GM12865 (cell line): ENCODE data around the gene OTULINL.
A peak's percentile ranks its signal among the peaks of the same experiment; 100 is the strongest.

Experiments used
- DNase-seq: peaks from one replicate; pipeline ENCODE4 v3.0.0; 2010; ENCODE audit warnings: low read depth
- H3K4me3 ChIP-seq: 2 replicates; pipeline ENCODE4 v1.5.1; 2011; ENCODE audit warnings: mild to moderate bottlenecking, low read depth, low read length, control low read depth
- TF ChIP-seq, protein P1 (sequence below): IDR thresholded peaks from 2 replicates; pipeline ENCODE4 v1.5.1; 2011; ENCODE audit warnings: low read length, control low read depth, low read depth, inconsistent platforms; ENCODE audit not compliant: insufficient read depth; ENCODE audit errors: missing control alignments

Gene OTULINL

DNA sequence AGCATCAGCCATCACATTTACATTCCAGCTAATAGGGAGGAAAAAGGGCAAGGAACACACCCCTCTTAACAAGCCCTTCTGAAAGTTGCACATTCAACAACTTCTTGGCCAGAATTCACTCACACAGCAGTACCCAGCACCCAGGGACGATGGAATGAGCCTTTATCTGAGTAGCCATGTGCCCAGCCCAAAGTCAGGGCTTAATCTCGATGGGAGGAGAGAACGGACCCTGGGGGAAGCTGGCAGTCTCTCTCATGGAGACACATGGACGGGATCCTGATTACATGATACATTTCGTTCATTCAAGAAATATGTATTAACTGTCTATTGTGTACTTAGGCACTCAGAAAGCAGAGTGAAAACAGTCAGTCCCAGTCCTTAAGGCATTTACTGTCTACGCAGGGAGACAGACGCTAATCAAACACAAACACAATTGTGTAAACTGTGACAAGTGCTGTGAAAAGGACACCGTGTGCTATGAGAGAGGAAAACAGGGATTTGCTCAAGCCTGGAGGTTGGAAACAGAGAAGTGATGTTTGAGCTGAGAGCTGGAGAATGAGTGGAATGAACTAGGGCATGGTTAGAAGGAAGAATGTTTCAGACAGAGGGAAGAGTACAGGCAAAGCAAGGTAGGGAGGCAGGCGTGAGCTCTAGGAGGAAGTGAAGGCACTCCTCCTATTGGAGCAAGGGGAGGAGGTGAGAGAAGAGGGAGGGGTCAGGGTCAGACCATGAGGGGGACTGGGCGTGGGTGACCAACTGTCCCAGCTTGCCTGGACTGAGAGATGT is 7.4 kb downstream of the OTULINL start:
- TF ChIP-seq, protein P1, sequence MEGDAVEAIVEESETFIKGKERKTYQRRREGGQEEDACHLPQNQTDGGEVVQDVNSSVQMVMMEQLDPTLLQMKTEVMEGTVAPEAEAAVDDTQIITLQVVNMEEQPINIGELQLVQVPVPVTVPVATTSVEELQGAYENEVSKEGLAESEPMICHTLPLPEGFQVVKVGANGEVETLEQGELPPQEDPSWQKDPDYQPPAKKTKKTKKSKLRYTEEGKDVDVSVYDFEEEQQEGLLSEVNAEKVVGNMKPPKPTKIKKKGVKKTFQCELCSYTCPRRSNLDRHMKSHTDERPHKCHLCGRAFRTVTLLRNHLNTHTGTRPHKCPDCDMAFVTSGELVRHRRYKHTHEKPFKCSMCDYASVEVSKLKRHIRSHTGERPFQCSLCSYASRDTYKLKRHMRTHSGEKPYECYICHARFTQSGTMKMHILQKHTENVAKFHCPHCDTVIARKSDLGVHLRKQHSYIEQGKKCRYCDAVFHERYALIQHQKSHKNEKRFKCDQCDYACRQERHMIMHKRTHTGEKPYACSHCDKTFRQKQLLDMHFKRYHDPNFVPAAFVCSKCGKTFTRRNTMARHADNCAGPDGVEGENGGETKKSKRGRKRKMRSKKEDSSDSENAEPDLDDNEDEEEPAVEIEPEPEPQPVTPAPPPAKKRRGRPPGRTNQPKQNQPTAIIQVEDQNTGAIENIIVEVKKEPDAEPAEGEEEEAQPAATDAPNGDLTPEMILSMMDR = no peak

DNA sequence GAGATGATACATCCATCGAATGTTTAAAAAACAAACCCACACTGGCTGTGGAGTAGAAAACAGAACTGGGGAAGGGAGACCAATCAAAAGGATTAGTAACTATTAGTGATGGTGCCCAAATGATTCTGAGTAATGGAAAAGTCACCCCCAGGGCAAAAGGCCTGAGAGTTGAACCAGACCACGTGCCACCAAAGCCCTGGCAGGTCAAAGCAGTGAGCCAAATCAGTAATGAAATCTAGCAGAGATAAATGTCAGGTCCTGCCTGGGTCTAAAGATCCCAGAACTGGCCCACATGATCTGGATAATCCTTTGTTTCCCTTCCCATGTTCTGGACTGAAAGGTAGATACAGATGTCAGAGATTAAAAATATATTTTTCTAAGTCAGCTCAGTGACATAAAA is 9.4 kb downstream of the OTULINL start:
- H3K4me3 ChIP-seq = no peak overlapping the region
- TF ChIP-seq, protein P1 = no peak
- no peak for DNase-seq

More for the DNA sequence above, 7.4 kb downstream of the OTULINL start:
- DNase-seq = no peak
- H3K4me3 ChIP-seq = no peak overlapping the region

DNA sequence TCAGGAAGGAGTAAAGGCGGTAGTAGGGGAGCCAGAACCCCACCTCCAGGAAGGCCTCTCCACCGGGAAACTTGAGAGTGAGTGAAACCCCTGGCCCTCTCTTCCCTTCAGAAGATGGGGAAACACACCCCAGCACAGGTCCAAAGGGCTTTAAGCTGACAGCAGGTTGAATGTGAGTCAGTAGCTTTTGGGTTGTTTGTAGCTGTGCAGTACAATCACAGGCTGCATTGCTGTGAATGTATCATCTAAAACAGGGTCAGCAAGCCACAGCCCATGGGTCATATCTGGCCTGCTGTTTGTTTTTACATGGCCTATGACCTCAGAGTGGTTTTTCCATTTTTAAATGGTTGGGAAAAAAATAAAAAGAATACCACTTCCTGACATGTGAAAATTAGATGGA is 10.0 kb downstream of the OTULINL start:
- DNase-seq = no peak
- H3K4me3 ChIP-seq = no peak overlapping the region
- TF ChIP-seq, protein P1 = no peak

DNA sequence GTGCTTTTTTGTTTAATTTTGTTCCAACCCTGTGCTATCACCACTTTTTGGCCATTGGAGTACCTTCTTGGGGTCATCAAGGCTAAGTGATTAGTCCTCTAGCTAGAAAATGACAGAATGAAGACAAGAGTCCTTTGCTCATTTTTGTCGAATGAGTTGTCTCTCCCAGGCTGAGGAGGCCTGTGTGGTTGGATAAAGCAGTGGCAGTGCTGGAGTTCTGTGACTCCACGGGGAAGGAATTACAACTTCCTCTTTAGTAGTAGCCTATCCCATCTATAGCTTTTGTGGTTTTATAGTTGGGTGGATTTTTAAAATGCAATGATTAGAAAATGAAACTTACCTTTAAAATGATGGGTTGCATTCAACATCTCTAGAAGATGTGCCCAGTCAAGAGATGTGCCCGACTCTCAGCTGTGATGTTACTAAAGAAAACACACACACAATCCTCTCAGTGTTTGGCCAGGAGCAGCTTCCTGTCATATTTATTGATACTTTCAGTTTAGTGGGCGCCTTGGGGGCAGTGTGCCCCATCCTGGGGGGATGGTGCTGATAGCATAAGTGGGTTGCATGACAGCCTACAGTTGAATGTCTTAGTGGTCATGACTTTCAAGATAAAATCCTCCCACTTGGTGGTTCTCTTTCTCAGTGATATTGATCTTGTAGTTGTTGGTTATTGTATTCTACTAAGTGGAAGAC is 11.9 kb downstream of the OTULINL start:
- TF ChIP-seq, protein P1 = no peak
- DNase-seq = peak; percentile 57
- H3K4me3 ChIP-seq = no peak overlapping the region

DNA sequence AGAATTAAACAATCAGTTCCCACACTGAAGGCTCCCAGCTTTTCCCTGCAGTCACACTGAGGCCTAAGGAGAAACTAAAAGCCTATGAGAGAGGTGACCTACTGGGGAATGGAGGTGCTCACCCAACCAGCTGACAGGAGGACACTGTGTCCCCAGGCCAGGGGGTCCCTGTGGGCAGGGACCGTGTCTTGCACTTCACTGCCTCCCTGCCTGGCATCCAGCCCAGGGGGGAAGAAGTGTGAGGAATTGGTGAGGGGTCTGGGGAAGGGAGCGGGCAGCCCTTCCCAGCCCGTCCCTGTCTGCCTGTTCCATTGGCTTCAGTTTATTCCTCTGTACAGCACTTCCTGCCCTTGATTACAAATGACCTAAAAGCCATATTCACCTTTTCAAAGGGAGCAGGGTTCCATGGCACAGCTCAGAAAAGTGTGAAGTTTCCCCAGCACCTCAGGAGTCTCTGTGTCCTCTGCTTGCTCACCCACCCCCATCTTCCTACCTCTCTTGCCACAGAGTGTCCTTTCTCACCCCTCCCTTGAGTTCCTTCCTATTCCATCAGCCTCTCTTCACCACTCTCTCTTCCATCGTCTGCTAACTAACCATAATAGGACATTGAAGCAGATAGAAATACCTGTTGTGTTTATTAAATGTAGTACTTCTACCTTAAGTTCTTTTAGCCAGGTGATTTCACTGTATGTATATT is 12.9 kb downstream of the OTULINL start:
- TF ChIP-seq, protein P1 = no peak
- H3K4me3 ChIP-seq = no peak overlapping the region
- DNase-seq = no peak

DNA sequence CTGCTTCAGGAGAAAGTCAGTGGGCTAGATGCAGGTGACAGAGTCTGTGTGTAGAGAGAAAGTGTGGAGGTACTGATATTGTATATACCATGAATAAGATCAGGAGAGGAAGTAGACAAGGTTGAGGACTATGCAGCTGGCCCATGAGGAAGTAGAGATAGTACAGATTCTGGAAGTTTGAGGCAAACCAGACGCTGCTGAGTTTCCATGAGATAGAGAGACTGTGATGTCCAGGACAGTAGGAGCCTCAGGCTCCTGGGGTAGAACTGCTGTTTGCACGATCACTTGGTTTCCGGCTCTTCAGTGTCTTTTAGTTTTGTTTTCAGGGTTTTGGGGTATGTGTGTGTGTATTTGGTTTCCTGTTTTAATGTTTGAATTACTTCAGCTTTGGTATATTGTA is 13.6 kb downstream of the OTULINL start:
- H3K4me3 ChIP-seq = no peak overlapping the region; the same call in 1 of the 2 replicates
- DNase-seq = peak; percentile 82
- TF ChIP-seq, protein P1 = no peak
